Spleen (tissue), 13 donors: ENCODE data around the gene PAK4. TPM values are rescaled to one million over a fixed set of nuclear protein-coding genes. Genes with fewer than 3 reads are reported as not detected.

Experiments used
- DNase-seq: peaks from one replicate; pipeline ENCODE4 v3.0.0-alpha.2; 2020
- H3K27ac ChIP-seq, 8 donors: fragments of 200-600 bp; sonication (generic) in 7 of 8; 1 replicate in 4 of 8; 2 replicates in 4 of 8; pipeline versions ENCODE4 v1.5.0 to v1.8.0; 2016 to 2021; ENCODE audit warnings: inconsistent platforms in 4 of 8, mild to moderate bottlenecking in 4 of 8, moderate library complexity in 1 of 8
- H3K27me3 ChIP-seq, 7 donors: fragments of 200-600 bp; sonication (generic) in 6 of 7; replicated peaks in 1 of 7; 1 replicate in 4 of 7; 2 replicates in 3 of 7; pipeline versions ENCODE4 v1.5.0 to v1.8.0; 2016 to 2021; ENCODE audit warnings: inconsistent platforms in 3 of 7, mild to moderate bottlenecking in 1 of 7
- H3K36me3 ChIP-seq, 6 donors: fragments of 200-600 bp; sonication (generic) in 5 of 6; 1 replicate in 4 of 6; 2 replicates in 2 of 6; pipeline versions ENCODE4 v1.5.0 to v1.8.0; 2016 to 2021; ENCODE audit warnings: inconsistent platforms in 2 of 6
- H3K4me1 ChIP-seq, 6 donors: fragments of 200-600 bp; sonication (generic) in 5 of 6; 1 replicate in 3 of 6; 2 replicates in 3 of 6; pipeline versions ENCODE4 v1.5.0 to v1.8.0; 2016 to 2021; ENCODE audit warnings: inconsistent platforms in 3 of 6
- H3K4me3 ChIP-seq, 8 donors: fragments of 200-600 bp; sonication (generic) in 7 of 8; 1 replicate in 4 of 8; 2 replicates in 4 of 8; pipeline versions ENCODE4 v1.5.0 to v1.8.0; 2016 to 2021; ENCODE audit warnings: inconsistent platforms in 4 of 8, mild to moderate bottlenecking in 4 of 8, moderate library complexity in 2 of 8
- H3K9me3 ChIP-seq, 8 donors: fragments of 200-600 bp; sonication (generic) in 7 of 8; 1 replicate in 4 of 8; 2 replicates in 4 of 8; pipeline versions ENCODE4 v1.5.0 to v1.8.0; 2016 to 2021; ENCODE audit warnings: inconsistent platforms in 4 of 8
- POLR2A ChIP-seq, 3 donors: fragments of 450-650 bp; IDR thresholded peaks; one replicate each; pipeline ENCODE4 v1.5.1; 2017; ENCODE audit warnings: antibody characterized with exemption in 3 of 3, mild to moderate bottlenecking in 1 of 3
- POLR2AphosphoS5 ChIP-seq, 3 donors: sonication (generic); formaldehyde crosslinking; IDR thresholded peaks; one replicate each; pipeline ENCODE4 v1.5.1; 2017; ENCODE audit warnings: antibody characterized with exemption in 3 of 3
- WGBS, 5 donors: extraction: QIAGEN DNeasy Blood & Tissue Kit in 3 of 5; methylation state at CpG; one replicate each; pipeline versions ENCODE4 v1.1.5 to v1.1.7; 2013 to 2018; 5-methylcytosine and 5-hydroxymethylcytosine counted together
- intact Hi-C: fragments of 100-400 bp; cut with DNase I; formaldehyde crosslinking; loops from one replicate; pipeline ENCODE4 v1.15.0; 2023; ENCODE audit warnings: low total_unique reads
- long read RNA-seq, 2 donors: transcript quantifications; one replicate each; lab custom pipeline, GENCODE V29; 2026
- polyA plus RNA-seq, 3 donors: library from polyadenylated mRNA; stranded (reverse); fragments of 200-250 nt; gene quantifications; one replicate each; pipeline ENCODE4 v1.2.1, GENCODE V29; 2013
- total RNA-seq, 7 donors: library from RNA; depleted of rRNA in 3 of 7; stranded (reverse); fragments of >200 nt in 3 of 7; fragmentation: NEBNext Ultra II Directional in 4 of 7; extraction: Animal tissue kit (Norgen Biotek cat#: 25700) in 4 of 7; gene quantifications; one replicate each; pipeline versions ENCODE4 v1.1.0 to v1.2.1, GENCODE V29; 2016 to 2021
- TF ChIP-seq, protein P1 (sequence below), 11 experiments: fragments of 200-600 bp in 7 of 11; fragments of 450-650 bp in 4 of 11; sonication (generic) in 4 of 11; IDR thresholded peaks in 8 of 11; conservative IDR thresholded peaks in 3 of 11; 1 replicate in 7 of 11; 2 replicates in 4 of 11; pipeline versions ENCODE4 v1.4.0 to v1.8.0; 2016 to 2021; ENCODE audit warnings: antibody characterized with exemption in 11 of 11, inconsistent platforms in 4 of 11, mild to moderate bottlenecking in 1 of 11
- donor health status: healthy with polysubstance abuse.
- donor health status: DM: no; HTN: no; CAD: no; lungs with moderate emphysema.
- donor health status: DM: no; HTN: no; CAD: no.
- donor health status: Bipolar disorder and iron deficiency.
- donor health status: healthy.
- donor health status: DM: no; HTN: no; CAD: no.
- donor health status: DM: yes; HTN: yes; CAD: no.

Gene PAK4
- 10 to 100 TPM in 6 of 7 donors, 1 to 10 TPM in 1; 9.5 to 27.8 (median 19.8) TPM for total RNA-seq
- polyA plus RNA-seq: 10 to 100 TPM in 1 of 3 donors, 1 to 10 TPM in 2; 5.2 to 13.4 (median 7.7) TPM
- long read RNA-seq, donor 1, partial matches to known transcripts: 0 of 1 reads
- long read RNA-seq, donor 1, other reads (novel, unspliced or antisense): 0 of 1 reads
- long read RNA-seq, donor 2, partial matches to known transcripts: 0 of 3 reads
- long read RNA-seq, donor 2, other reads (novel, unspliced or antisense): 0 of 3 reads

DNA sequence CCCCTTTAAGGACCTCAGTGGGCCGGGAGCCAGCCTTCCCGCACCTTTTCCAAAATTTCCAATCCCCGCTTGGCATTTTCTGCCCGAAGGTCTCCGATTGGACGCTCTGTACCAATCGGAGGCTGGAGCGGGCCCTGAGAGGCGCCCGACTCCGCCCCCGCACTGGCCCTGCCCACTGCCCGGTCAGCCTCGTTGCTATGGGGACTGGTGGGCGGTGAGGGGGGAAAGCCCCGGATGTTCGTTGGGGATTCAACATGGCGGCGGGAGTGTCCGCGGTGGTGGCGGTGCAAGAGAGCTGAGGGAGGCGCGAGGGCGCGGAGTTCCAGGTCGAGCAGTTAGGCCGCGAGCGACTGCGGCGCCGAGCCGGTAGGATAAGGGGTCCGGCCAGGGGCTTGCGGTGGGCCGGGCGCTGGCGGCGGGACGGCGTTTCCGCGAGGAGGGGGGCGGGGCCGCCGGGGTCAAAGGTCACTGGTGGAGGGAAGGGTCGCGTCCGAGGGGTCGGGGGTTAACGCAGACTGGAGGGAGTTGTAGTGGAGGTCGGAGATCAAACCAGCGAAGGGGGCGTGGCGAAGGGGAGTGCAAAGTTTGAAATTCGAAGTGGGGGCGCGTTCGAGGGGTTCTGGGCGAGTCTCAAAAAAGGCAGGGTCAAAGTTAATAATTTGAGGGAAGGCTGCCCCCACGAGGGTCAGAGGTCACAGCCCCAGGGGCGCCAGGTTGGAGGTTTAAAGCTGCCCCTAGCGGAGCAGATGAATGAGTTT is at the start of gene PAK4:
TSS of gene PAK4 (plus strand) at position 233 of the 758 bp plus-strand sequence. CDS start 43,768 bp downstream, outside the sequence.
- Histone ChIP-seq H3K27me3 (peaks cover 0 to 6% (median 0%) of the 10 kb centered on the region in 7 donors), H3K4me3 (peak within 1 kb of the TSS; percentile 79 to 99 (median 95)), H3K36me3 (no peaks in the 10 kb centered on the region), H3K27ac (peak within 1 kb of the TSS; percentile 49 to 93 (median 84)), H3K4me1 (peaks cover 0 to 74% (median 52%) of the 10 kb centered on the region in 6 donors), H3K9me3 (no peaks in the 10 kb centered on the region)
- WGBS, 5 donors: 1 to 3% (median 2%) methylated on average over 64 of the region's 64 CpGs
- DNase-seq: peak; percentile 99
- TF ChIP-seq, protein P1, sequence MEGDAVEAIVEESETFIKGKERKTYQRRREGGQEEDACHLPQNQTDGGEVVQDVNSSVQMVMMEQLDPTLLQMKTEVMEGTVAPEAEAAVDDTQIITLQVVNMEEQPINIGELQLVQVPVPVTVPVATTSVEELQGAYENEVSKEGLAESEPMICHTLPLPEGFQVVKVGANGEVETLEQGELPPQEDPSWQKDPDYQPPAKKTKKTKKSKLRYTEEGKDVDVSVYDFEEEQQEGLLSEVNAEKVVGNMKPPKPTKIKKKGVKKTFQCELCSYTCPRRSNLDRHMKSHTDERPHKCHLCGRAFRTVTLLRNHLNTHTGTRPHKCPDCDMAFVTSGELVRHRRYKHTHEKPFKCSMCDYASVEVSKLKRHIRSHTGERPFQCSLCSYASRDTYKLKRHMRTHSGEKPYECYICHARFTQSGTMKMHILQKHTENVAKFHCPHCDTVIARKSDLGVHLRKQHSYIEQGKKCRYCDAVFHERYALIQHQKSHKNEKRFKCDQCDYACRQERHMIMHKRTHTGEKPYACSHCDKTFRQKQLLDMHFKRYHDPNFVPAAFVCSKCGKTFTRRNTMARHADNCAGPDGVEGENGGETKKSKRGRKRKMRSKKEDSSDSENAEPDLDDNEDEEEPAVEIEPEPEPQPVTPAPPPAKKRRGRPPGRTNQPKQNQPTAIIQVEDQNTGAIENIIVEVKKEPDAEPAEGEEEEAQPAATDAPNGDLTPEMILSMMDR (IDR thresholded peaks at IDR 0.05 in 8 of 11, conservative IDR thresholded peaks at IDR 0.05 in 3 of 11): peak in 2 of 11 experiments; percentile 24 to 43
- TF ChIP-seq POLR2A (IDR thresholded peaks at IDR 0.05) (peak in 2 of 3 donors; percentile 5 to 32), POLR2AphosphoS5 (IDR thresholded peaks at IDR 0.05) (peak; percentile 86 to 88 (median 87))
- intact Hi-C loops: loop anchor here (10.0 kb wide), 2 partner anchors 59 to 409 kb away; partner anchors contain the start of gene EID2B

DNA sequence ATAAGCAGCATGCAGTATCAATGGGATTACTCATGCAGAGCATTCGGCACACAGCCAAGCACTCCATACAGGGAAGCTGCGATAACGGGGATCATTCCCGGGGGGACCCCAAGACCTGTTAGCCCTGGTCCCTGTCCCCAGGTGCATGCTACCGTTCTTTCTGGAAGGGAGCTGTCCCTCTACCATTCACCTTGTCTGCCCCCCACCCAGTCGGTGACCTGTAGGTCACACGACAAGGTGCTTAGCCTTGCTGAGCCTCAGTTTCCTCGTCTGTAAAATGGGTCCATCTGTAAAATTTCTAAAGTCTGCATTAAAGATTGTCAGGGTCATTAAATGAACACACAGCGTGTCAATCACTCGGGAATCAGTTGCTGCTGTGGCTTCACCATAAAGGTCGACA is 48.3 kb upstream of the PAK4 start:
- Histone ChIP-seq H3K36me3 (no peaks in the 10 kb centered on the region), H3K27me3 (peaks cover 2 to 59% (median 14%) of the 10 kb centered on the region in 7 donors), H3K4me3 (no peak overlapping the region), H3K9me3 (no peaks in the 10 kb centered on the region), H3K4me1 (peaks cover 0 to 14% (median 3%) of the 10 kb centered on the region in 6 donors), H3K27ac (no peak overlapping the region)
- 84 to 94% (median 89%) methylated on average over 11 of the region's 11 CpGs for WGBS, 5 donors
- no peak for TF ChIP-seq POLR2A (IDR thresholded peaks at IDR 0.05)
- TF ChIP-seq POLR2AphosphoS5 (IDR thresholded peaks at IDR 0.05): no peak
- TF ChIP-seq, protein P1 (IDR thresholded peaks at IDR 0.05 in 8 of 11, conservative IDR thresholded peaks at IDR 0.05 in 3 of 11): no peak
- no peak for DNase-seq
- intact Hi-C loops: no loop called here

GRCh38 chr19:39078436-39079200 is 47.0 kb upstream of the PAK4 start:
- TF ChIP-seq, protein P1 (IDR thresholded peaks at IDR 0.05 in 8 of 11, conservative IDR thresholded peaks at IDR 0.05 in 3 of 11): no peak
- TF ChIP-seq POLR2A (IDR thresholded peaks at IDR 0.05) (no peak), POLR2AphosphoS5 (IDR thresholded peaks at IDR 0.05) (no peak)
- peaks cover 4 to 72% (median 25%) of the 10 kb centered on the region in 7 donors for H3K27me3 ChIP-seq
- WGBS, 5 donors: 67 to 81% (median 73%) methylated on average over 7 of the region's 7 CpGs
- no peaks in the 10 kb centered on the region for H3K9me3 ChIP-seq
- intact Hi-C loops: no loop called here
- no peak overlapping the region for H3K27ac ChIP-seq
- H3K4me3 ChIP-seq: no peak overlapping the region
- no peak for DNase-seq
- H3K36me3 ChIP-seq: no peaks in the 10 kb centered on the region
- H3K4me1 ChIP-seq: peaks cover 0 to 16% (median 7%) of the 10 kb centered on the region in 6 donors
